Activated CD4-positive, alpha-beta memory T cell treated with anti-CD3 and anti-CD28 coated beads, Interleukin-2, amount 10 ng/mL, durations not matched to agents 7 days and 5 days (primary cell): Measurements from ENCODE around the gene HOXD1. TPM values are rescaled to one million over a fixed set of nuclear protein-coding genes. Genes with fewer than 3 reads are reported as not detected.

Source experiments
- CTCF ChIA-PET: fragments of 350-600 bp; sonication (Branson Sonifier 250); formaldehyde crosslinking; loops from one replicate; lab custom pipeline; 2021; ENCODE audit warnings: antibody characterized with exemption, inconsistent platforms; lab: Charles Lee
- POLR2A ChIA-PET: fragments of 350-600 bp; sonication (Branson Sonifier 250); formaldehyde crosslinking; loops from one replicate; lab custom pipeline; 2021; ENCODE audit warnings: antibody characterized with exemption; lab: Charles Lee
- DNase-seq: peaks from one replicate; pipeline ENCODE4 v3.0.0-alpha.2; 2020
- H3K27ac Mint-ChIP-seq: one replicate; pipeline ENCODE4 v1.8.0; 2021; ENCODE audit warnings: mild to moderate bottlenecking, mixed read lengths
- H3K27me3 Mint-ChIP-seq: one replicate; pipeline ENCODE4 v1.8.0; 2021; ENCODE audit warnings: mixed read lengths
- H3K36me3 Mint-ChIP-seq: one replicate; pipeline ENCODE4 v1.8.0; 2021; ENCODE audit warnings: low read depth, mixed read lengths
- H3K4me1 Mint-ChIP-seq: one replicate; pipeline ENCODE4 v1.8.0; 2021; ENCODE audit warnings: mixed read lengths
- H3K4me3 Mint-ChIP-seq: one replicate; pipeline ENCODE4 v1.8.0; 2021; ENCODE audit warnings: mild to moderate bottlenecking, mixed read lengths
- H3K9me3 Mint-ChIP-seq: one replicate; pipeline ENCODE4 v1.8.0; 2021; ENCODE audit warnings: mixed read lengths
- total RNA-seq, 2 experiments: library from RNA; stranded (reverse); gene quantifications; one replicate each; pipeline ENCODE4 v1.2.3, GENCODE V29; 2021

HOXD1 gene
- total RNA-seq, 2 experiments from 2014 or later, result not detected

- CTCF ChIA-PET, result no interaction called here
- DNase-seq, result no peak
- H3K4me1 Mint-ChIP-seq, result no peaks in the 10 kb centered on the region
- peaks cover 84% of the 10 kb centered on the region for H3K27me3 Mint-ChIP-seq
- no peak overlapping the region for H3K4me3 Mint-ChIP-seq
- H3K9me3 Mint-ChIP-seq, result no peaks in the 10 kb centered on the region
- no peak overlapping the region for H3K27ac Mint-ChIP-seq
- H3K36me3 Mint-ChIP-seq, result no peaks in the 10 kb centered on the region
- POLR2A ChIA-PET, result no interaction called here
Measured at GRCh38 chr2:176148751-176149421, 39.6 kb upstream of the HOXD1 start.

GRCh38 chr2:176149481-176149938 is 39.0 kb upstream of the HOXD1 start:
- no peaks in the 10 kb centered on the region for H3K9me3 Mint-ChIP-seq
- no peaks in the 10 kb centered on the region for H3K4me1 Mint-ChIP-seq
- no peak overlapping the region for H3K4me3 Mint-ChIP-seq
- peaks cover 85% of the 10 kb centered on the region for H3K27me3 Mint-ChIP-seq
- H3K36me3 Mint-ChIP-seq, result no peaks in the 10 kb centered on the region
- CTCF ChIA-PET, result no interaction called here
- POLR2A ChIA-PET, result no interaction called here
- no peak for DNase-seq
- no peak overlapping the region for H3K27ac Mint-ChIP-seq

GRCh38 chr2:176149939-176150583 is 38.4 kb upstream of the HOXD1 start:
- no peak for DNase-seq
- ChIA-PET POLR2A (interaction anchor here (1.0 kb wide), 1 partner anchor 10 kb away, joined by 3 read pairs; no protein-coding TSS in a partner anchor), CTCF (interaction anchor here (1.0 to 1.3 kb wide), 2 partner anchors 10 to 11 kb away, joined by 3 to 6 read pairs; no protein-coding TSS in a partner anchor)
- Mint-ChIP-seq H3K27ac (no peak overlapping the region), H3K36me3 (no peaks in the 10 kb centered on the region), H3K4me1 (no peaks in the 10 kb centered on the region), H3K9me3 (no peaks in the 10 kb centered on the region), H3K27me3 (peaks cover 87% of the 10 kb centered on the region), H3K4me3 (no peak overlapping the region)

- Mint-ChIP-seq H3K27ac (no peak overlapping the region), H3K4me3 (no peak overlapping the region), H3K9me3 (no peaks in the 10 kb centered on the region), H3K27me3 (peaks cover 87% of the 10 kb centered on the region), H3K36me3 (no peaks in the 10 kb centered on the region), H3K4me1 (no peaks in the 10 kb centered on the region)
- ChIA-PET POLR2A (interaction anchor here (1.0 kb wide), 1 partner anchor 10 kb away, joined by 3 read pairs; no protein-coding TSS in a partner anchor), CTCF (interaction anchor here (1.0 to 1.3 kb wide), 3 partner anchors 10 to 404 kb away, joined by 3 to 6 read pairs (median 3); no protein-coding TSS in a partner anchor)
- no peak for DNase-seq
Measured at GRCh38 chr2:176150584-176151441, 37.7 kb upstream of the HOXD1 start.

GRCh38 chr2:176151442-176152287 is 36.8 kb upstream of the HOXD1 start, which contains the start of gene HOXD4:
TSS of gene HOXD4 (plus strand) at chr2:176151550. CDS start at chr2:176151634, 84 bp downstream.
- Mint-ChIP-seq H3K9me3 (no peaks in the 10 kb centered on the region), H3K27ac (no peak within 1 kb of the TSS), H3K4me3 (no peak within 1 kb of the TSS), H3K27me3 (peaks cover 88% of the 10 kb centered on the region), H3K36me3 (no peaks in the 10 kb centered on the region), H3K4me1 (no peaks in the 10 kb centered on the region)
- CTCF ChIA-PET, result interaction anchor here (1.3 kb wide), 2 partner anchors 13 to 403 kb away, joined by 3 to 6 read pairs; no protein-coding TSS in a partner anchor
- POLR2A ChIA-PET, result interaction anchor here (1.0 kb wide), 1 partner anchor 11 kb away, joined by 3 read pairs; no protein-coding TSS in a partner anchor
- DNase-seq, result no peak

- Mint-ChIP-seq H3K4me1 (peaks cover 2% of the 10 kb centered on the region), H3K4me3 (no peak overlapping the region), H3K27me3 (peaks cover 84% of the 10 kb centered on the region), H3K9me3 (no peaks in the 10 kb centered on the region), H3K36me3 (peaks cover 3% of the 10 kb centered on the region), H3K27ac (no peak overlapping the region)
- no peak for DNase-seq
- ChIA-PET POLR2A (no interaction called here), CTCF (no interaction called here)
Measured at GRCh38 chr2:176152350-176153181, 35.9 kb upstream of the HOXD1 start.

GRCh38 chr2:176154576-176155252 is 33.8 kb upstream of the HOXD1 start:
- Mint-ChIP-seq H3K4me1 (peaks cover 4% of the 10 kb centered on the region), H3K4me3 (no peak overlapping the region), H3K27ac (no peak overlapping the region), H3K36me3 (peaks cover 8% of the 10 kb centered on the region), H3K9me3 (no peaks in the 10 kb centered on the region), H3K27me3 (peaks cover 82% of the 10 kb centered on the region)
- no peak for DNase-seq
- ChIA-PET POLR2A (no interaction called here), CTCF (interaction anchor here (0.9 to 2.6 kb wide), 5 partner anchors 14 to 300 kb away, joined by 3 to 8 read pairs (median 4); no protein-coding TSS in a partner anchor)

- H3K27me3 Mint-ChIP-seq, result peaks cover 82% of the 10 kb centered on the region
- peaks cover 4% of the 10 kb centered on the region for H3K4me1 Mint-ChIP-seq
- no peak overlapping the region for H3K27ac Mint-ChIP-seq
- ChIA-PET CTCF (interaction anchor here (1.0 to 2.6 kb wide), 3 partner anchors 13 to 300 kb away, joined by 3 to 8 read pairs (median 4); no protein-coding TSS in a partner anchor), POLR2A (no interaction called here)
- H3K4me3 Mint-ChIP-seq, result no peak overlapping the region
- H3K36me3 Mint-ChIP-seq, result peaks cover 8% of the 10 kb centered on the region
- no peak for DNase-seq
- no peaks in the 10 kb centered on the region for H3K9me3 Mint-ChIP-seq
Measured at GRCh38 chr2:176155356-176156044, 33.0 kb upstream of the HOXD1 start.

GRCh38 chr2:176156301-176156806 is 32.1 kb upstream of the HOXD1 start:
- peaks cover 8% of the 10 kb centered on the region for H3K36me3 Mint-ChIP-seq
- H3K27ac Mint-ChIP-seq, result no peak overlapping the region
- DNase-seq, result no peak
- ChIA-PET CTCF (no interaction called here), POLR2A (no interaction called here)
- peaks cover 4% of the 10 kb centered on the region for H3K4me1 Mint-ChIP-seq
- H3K9me3 Mint-ChIP-seq, result no peaks in the 10 kb centered on the region
- H3K4me3 Mint-ChIP-seq, result no peak overlapping the region
- peaks cover 81% of the 10 kb centered on the region for H3K27me3 Mint-ChIP-seq

- no peak for DNase-seq
- H3K4me1 Mint-ChIP-seq, result peaks cover 4% of the 10 kb centered on the region
- POLR2A ChIA-PET, result no interaction called here
- CTCF ChIA-PET, result no interaction called here
- peaks cover 84% of the 10 kb centered on the region for H3K27me3 Mint-ChIP-seq
- no peaks in the 10 kb centered on the region for H3K9me3 Mint-ChIP-seq
- peak within 1 kb of the TSS; percentile 33 for H3K4me3 Mint-ChIP-seq
- H3K36me3 Mint-ChIP-seq, result peaks cover 8% of the 10 kb centered on the region
- H3K27ac Mint-ChIP-seq, result no peak within 1 kb of the TSS
Measured at GRCh38 chr2:176156807-176157498, 31.5 kb upstream of the HOXD1 start, which contains the start of gene HOXD3. TSS of gene HOXD3 (plus strand) at chr2:176157307. CDS start at chr2:176169115, 11,808 bp downstream.
